ENCODE results near the gene LRRK2. TPM values are rescaled to one million over a fixed set of nuclear protein-coding genes. Genes with fewer than 3 reads are reported as not detected.

LRRK2 gene
- total and polyA plus RNA-seq, 2 experiments from 2014 or later, result 0.24 TPM; not detected in 1

DNA sequence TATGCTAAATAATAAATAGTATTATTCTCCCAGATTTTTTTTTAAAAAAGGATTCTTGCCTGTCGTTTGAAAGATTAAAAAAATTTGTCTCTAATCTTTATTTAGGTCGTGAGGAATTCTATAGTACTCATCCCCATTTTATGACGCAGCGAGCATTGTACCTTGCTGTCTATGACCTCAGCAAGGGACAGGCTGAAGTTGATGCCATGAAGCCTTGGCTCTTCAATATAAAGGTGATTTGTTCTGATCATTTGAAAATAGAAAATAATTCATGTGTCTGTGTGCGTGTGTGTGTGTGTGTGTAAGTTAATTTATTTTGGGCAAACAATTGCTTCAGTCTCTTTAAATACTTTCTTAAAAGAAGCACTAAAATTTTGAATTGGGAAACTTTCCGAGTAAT is 84.2 kb downstream of the LRRK2 start:
- H3K9me2 ChIP-seq (ENCODE audit: insufficient read depth), result no peaks in the 10 kb centered on the region
- TF ChIP-seq EZH2phosphoT487 (IDR thresholded peaks at IDR 0.05; ENCODE audit: unreplicated experiment), result no peak
- no peak for TF ChIP-seq NANOG (IDR thresholded peaks at IDR 0.05; ENCODE audit: borderline replicate concordance)
- TF ChIP-seq ZNF114 (CRISPR knock-in tag; IDR thresholded peaks at IDR 0.05), result no peak
- TF ChIP-seq, protein P1, sequence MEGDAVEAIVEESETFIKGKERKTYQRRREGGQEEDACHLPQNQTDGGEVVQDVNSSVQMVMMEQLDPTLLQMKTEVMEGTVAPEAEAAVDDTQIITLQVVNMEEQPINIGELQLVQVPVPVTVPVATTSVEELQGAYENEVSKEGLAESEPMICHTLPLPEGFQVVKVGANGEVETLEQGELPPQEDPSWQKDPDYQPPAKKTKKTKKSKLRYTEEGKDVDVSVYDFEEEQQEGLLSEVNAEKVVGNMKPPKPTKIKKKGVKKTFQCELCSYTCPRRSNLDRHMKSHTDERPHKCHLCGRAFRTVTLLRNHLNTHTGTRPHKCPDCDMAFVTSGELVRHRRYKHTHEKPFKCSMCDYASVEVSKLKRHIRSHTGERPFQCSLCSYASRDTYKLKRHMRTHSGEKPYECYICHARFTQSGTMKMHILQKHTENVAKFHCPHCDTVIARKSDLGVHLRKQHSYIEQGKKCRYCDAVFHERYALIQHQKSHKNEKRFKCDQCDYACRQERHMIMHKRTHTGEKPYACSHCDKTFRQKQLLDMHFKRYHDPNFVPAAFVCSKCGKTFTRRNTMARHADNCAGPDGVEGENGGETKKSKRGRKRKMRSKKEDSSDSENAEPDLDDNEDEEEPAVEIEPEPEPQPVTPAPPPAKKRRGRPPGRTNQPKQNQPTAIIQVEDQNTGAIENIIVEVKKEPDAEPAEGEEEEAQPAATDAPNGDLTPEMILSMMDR (conservative IDR thresholded peaks at IDR 0.05; ENCODE audit: low read depth in 2 of 2), result no peak
- TF ChIP-seq, protein P2, sequence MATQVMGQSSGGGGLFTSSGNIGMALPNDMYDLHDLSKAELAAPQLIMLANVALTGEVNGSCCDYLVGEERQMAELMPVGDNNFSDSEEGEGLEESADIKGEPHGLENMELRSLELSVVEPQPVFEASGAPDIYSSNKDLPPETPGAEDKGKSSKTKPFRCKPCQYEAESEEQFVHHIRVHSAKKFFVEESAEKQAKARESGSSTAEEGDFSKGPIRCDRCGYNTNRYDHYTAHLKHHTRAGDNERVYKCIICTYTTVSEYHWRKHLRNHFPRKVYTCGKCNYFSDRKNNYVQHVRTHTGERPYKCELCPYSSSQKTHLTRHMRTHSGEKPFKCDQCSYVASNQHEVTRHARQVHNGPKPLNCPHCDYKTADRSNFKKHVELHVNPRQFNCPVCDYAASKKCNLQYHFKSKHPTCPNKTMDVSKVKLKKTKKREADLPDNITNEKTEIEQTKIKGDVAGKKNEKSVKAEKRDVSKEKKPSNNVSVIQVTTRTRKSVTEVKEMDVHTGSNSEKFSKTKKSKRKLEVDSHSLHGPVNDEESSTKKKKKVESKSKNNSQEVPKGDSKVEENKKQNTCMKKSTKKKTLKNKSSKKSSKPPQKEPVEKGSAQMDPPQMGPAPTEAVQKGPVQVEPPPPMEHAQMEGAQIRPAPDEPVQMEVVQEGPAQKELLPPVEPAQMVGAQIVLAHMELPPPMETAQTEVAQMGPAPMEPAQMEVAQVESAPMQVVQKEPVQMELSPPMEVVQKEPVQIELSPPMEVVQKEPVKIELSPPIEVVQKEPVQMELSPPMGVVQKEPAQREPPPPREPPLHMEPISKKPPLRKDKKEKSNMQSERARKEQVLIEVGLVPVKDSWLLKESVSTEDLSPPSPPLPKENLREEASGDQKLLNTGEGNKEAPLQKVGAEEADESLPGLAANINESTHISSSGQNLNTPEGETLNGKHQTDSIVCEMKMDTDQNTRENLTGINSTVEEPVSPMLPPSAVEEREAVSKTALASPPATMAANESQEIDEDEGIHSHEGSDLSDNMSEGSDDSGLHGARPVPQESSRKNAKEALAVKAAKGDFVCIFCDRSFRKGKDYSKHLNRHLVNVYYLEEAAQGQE (IDR thresholded peaks at IDR 0.05; ENCODE audit: unreplicated experiment), result no peak
- no peak for TF ChIP-seq CREB1 (CRISPR knock-in tag; IDR thresholded peaks at IDR 0.05; ENCODE audit: low read depth)
- TF ChIP-seq ZNF331 (CRISPR knock-in tag; IDR thresholded peaks at IDR 0.05; ENCODE audit: low read depth), result no peak
- TF ChIP-seq STAT1 (IDR thresholded peaks at IDR 0.05; ENCODE audit: unreplicated experiment), result no peak
- TF ChIP-seq, protein P3, sequence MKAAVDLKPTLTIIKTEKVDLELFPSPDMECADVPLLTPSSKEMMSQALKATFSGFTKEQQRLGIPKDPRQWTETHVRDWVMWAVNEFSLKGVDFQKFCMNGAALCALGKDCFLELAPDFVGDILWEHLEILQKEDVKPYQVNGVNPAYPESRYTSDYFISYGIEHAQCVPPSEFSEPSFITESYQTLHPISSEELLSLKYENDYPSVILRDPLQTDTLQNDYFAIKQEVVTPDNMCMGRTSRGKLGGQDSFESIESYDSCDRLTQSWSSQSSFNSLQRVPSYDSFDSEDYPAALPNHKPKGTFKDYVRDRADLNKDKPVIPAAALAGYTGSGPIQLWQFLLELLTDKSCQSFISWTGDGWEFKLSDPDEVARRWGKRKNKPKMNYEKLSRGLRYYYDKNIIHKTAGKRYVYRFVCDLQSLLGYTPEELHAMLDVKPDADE (IDR thresholded peaks at IDR 0.05), result no peak
- TF ChIP-seq, protein P4, sequence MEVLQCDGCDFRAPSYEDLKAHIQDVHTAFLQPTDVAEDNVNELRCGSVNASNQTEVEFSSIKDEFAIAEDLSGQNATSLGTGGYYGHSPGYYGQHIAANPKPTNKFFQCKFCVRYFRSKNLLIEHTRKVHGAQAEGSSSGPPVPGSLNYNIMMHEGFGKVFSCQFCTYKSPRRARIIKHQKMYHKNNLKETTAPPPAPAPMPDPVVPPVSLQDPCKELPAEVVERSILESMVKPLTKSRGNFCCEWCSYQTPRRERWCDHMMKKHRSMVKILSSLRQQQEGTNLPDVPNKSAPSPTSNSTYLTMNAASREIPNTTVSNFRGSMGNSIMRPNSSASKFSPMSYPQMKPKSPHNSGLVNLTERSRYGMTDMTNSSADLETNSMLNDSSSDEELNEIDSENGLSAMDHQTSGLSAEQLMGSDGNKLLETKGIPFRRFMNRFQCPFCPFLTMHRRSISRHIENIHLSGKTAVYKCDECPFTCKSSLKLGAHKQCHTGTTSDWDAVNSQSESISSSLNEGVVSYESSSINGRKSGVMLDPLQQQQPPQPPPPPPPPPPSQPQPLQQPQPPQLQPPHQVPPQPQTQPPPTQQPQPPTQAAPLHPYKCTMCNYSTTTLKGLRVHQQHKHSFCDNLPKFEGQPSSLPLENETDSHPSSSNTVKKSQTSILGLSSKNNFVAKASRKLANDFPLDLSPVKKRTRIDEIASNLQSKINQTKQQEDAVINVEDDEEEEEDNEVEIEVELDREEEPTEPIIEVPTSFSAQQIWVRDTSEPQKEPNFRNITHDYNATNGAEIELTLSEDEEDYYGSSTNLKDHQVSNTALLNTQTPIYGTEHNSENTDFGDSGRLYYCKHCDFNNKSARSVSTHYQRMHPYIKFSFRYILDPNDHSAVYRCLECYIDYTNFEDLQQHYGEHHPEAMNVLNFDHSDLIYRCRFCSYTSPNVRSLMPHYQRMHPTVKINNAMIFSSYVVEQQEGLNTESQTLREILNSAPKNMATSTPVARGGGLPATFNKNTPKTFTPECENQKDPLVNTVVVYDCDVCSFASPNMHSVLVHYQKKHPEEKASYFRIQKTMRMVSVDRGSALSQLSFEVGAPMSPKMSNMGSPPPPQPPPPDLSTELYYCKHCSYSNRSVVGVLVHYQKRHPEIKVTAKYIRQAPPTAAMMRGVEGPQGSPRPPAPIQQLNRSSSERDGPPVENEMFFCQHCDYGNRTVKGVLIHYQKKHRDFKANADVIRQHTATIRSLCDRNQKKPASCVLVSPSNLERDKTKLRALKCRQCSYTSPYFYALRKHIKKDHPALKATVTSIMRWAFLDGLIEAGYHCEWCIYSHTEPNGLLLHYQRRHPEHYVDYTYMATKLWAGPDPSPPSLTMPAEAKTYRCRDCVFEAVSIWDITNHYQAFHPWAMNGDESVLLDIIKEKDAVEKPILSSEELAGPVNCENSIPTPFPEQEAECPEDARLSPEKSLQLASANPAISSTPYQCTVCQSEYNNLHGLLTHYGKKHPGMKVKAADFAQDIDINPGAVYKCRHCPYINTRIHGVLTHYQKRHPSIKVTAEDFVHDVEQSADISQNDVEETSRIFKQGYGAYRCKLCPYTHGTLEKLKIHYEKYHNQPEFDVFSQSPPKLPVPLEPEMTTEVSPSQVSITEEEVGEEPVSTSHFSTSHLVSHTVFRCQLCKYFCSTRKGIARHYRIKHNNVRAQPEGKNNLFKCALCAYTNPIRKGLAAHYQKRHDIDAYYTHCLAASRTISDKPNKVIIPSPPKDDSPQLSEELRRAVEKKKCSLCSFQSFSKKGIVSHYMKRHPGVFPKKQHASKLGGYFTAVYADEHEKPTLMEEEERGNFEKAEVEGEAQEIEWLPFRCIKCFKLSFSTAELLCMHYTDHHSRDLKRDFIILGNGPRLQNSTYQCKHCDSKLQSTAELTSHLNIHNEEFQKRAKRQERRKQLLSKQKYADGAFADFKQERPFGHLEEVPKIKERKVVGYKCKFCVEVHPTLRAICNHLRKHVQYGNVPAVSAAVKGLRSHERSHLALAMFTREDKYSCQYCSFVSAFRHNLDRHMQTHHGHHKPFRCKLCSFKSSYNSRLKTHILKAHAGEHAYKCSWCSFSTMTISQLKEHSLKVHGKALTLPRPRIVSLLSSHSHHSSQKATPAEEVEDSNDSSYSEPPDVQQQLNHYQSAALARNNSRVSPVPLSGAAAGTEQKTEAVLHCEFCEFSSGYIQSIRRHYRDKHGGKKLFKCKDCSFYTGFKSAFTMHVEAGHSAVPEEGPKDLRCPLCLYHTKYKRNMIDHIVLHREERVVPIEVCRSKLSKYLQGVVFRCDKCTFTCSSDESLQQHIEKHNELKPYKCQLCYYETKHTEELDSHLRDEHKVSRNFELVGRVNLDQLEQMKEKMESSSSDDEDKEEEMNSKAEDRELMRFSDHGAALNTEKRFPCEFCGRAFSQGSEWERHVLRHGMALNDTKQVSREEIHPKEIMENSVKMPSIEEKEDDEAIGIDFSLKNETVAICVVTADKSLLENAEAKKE (CRISPR knock-in tag; IDR thresholded peaks at IDR 0.05), result no peak
- TF ChIP-seq POLR2AphosphoS5 (IDR thresholded peaks at IDR 0.05; ENCODE audit: low read depth), result no peak
- no peak for TF ChIP-seq EZH2 (IDR thresholded peaks at IDR 0.05; ENCODE audit: low read depth, unreplicated experiment)
- TF ChIP-seq JUNB (IDR thresholded peaks at IDR 0.05; ENCODE audit: unreplicated experiment), result no peak
- no peaks in the 10 kb centered on the region for H3F3A ChIP-seq (replicated peaks; ENCODE audit: low read depth)
- no peak overlapping the region for H3K4me2 ChIP-seq
- no peak for ATAC-seq
- H3K27ac ChIP-seq (ENCODE audit: low read depth), result no peak overlapping the region
- no peaks in the 10 kb centered on the region for H4K20me1 ChIP-seq (replicated peaks; ENCODE audit: insufficient read depth)
- Mint-ChIP-seq H3K36me3 (ENCODE audit: low read depth) (no peaks in the 10 kb centered on the region), H3K27ac (no peak overlapping the region; the same call in 1 of the 2 replicates), H3K9me3 (no peaks in the 10 kb centered on the region), H3K27me3 (ENCODE audit: insufficient read depth, low read depth, poor library complexity) (peaks cover 4% of the 10 kb centered on the region), H3K4me1 (no peaks in the 10 kb centered on the region; the same call in 2 of the 3 replicates), H3K4me3 (no peak overlapping the region)
- no peak overlapping the region for H3K4me3 ChIP-seq
- no peak for DNase-seq (ENCODE audit: low spot score)
- no peak overlapping the region for H2AFZ ChIP-seq
- H3K79me2 ChIP-seq (replicated peaks; ENCODE audit: insufficient read depth), result no peaks in the 10 kb centered on the region
- H3K36me3 ChIP-seq (ENCODE audit: insufficient read depth), result no peaks in the 10 kb centered on the region
- H3K27me3 ChIP-seq (ENCODE audit: insufficient read depth), result no peaks in the 10 kb centered on the region
- H3K4me1 ChIP-seq (ENCODE audit: insufficient read depth), result peaks cover 3% of the 10 kb centered on the region; the same call in 1 of the 2 replicates

Measured in GM23338 (cell line).